Measurements from ENCODE around the gene TTC38.
A peak's percentile ranks its signal among the peaks of the same experiment; 100 is the strongest.
"Not testable (repeated sequence)": the region's sequence is repeated elsewhere in the genome, so short reads cannot be mapped to it uniquely, and the experiment has no call there.

The TTC38 gene

GRCh38 chr22:46297151-46297812 is 29.5 kb downstream of the TTC38 start:
- DNase-seq: peak; percentile 37

- DNase-seq: no peak
These were observed 31.3 kb downstream of the TTC38 start for GRCh38 chr22:46299101-46299500.

GRCh38 chr22:46300491-46300890 is 32.7 kb downstream of the TTC38 start:
- DNase-seq: no peak

- no peak for DNase-seq
These were observed 35.6 kb downstream of the TTC38 start for GRCh38 chr22:46303347-46303965.

- DNase-seq: no peak
These were observed 40.6 kb downstream of the TTC38 start for GRCh38 chr22:46308283-46308988.

GRCh38 chr22:46309526-46310085 is 41.8 kb downstream of the TTC38 start:
- DNase-seq: no peak

- no peak for DNase-seq
These were observed 44.2 kb downstream of the TTC38 start for GRCh38 chr22:46312056-46312455.

- not testable (repeated sequence) for DNase-seq
These were observed 45.0 kb downstream of the TTC38 start for GRCh38 chr22:46312848-46313247.

GRCh38 chr22:46315976-46316375 is 48.2 kb downstream of the TTC38 start:
- DNase-seq: no peak

- DNase-seq: no peak
These were observed 49.8 kb downstream of the TTC38 start for GRCh38 chr22:46317646-46318045.

- DNase-seq: no peak
These were observed 50.8 kb downstream of the TTC38 start for GRCh38 chr22:46318576-46318975.

GRCh38 chr22:46319319-46319718 is 51.5 kb downstream of the TTC38 start:
- DNase-seq: no peak

GRCh38 chr22:46320166-46320710 is 52.4 kb downstream of the TTC38 start:
- no peak for DNase-seq

- DNase-seq: no peak
These were observed 53.0 kb downstream of the TTC38 start for GRCh38 chr22:46320716-46321386.

- no peak for DNase-seq
These were observed 54.9 kb downstream of the TTC38 start for GRCh38 chr22:46322711-46323110.

GRCh38 chr22:46323162-46323561 is 55.4 kb downstream of the TTC38 start:
- DNase-seq: no peak

GRCh38 chr22:46326066-46326680 is 58.4 kb downstream of the TTC38 start:
- DNase-seq: no peak

- no peak for DNase-seq
These were observed 60.1 kb downstream of the TTC38 start for GRCh38 chr22:46327691-46328465.

GRCh38 chr22:46328797-46329196 is 61.0 kb downstream of the TTC38 start:
- DNase-seq: no peak

GRCh38 chr22:46329616-46330015 is 61.8 kb downstream of the TTC38 start:
- no peak for DNase-seq

- no peak for DNase-seq
These were observed 62.6 kb downstream of the TTC38 start for GRCh38 chr22:46330426-46330825.

- DNase-seq: no peak
These were observed 63.7 kb downstream of the TTC38 start for GRCh38 chr22:46331496-46331895.
